AG04450 (cell line): ENCODE results near the gene GABRR3. TPM values are rescaled to one million over a fixed set of nuclear protein-coding genes. Genes with fewer than 3 reads are reported as not detected.

Experiments used
- CTCF ChIA-PET: fragments of 300-600, 350-600 bp; formaldehyde crosslinking; extraction: SDS; loops from one replicate; lab custom pipeline; 2022; ENCODE audit warnings: antibody characterized with exemption, inconsistent platforms; lab: Charles Lee
- POLR2A ChIA-PET: fragments of 350-600 bp; formaldehyde crosslinking; extraction: SDS; loops from one replicate; lab custom pipeline; 2021; ENCODE audit warnings: antibody characterized with exemption, inconsistent platforms; lab: Yijun Ruan, JAX
- DNase-seq: peaks from one replicate; pipeline ENCODE4 v3.0.0-alpha.2; 2011; ENCODE audit warnings: low read depth, low spot score
- H3K27ac ChIP-seq: one replicate; pipeline ENCODE4 v1.5.1; 2012; ENCODE audit warnings: low read depth, low read length, control low read depth
- H3K27me3 ChIP-seq: one replicate; pipeline ENCODE4 v1.6.0; 2012; ENCODE audit warnings: low read length; ENCODE audit not compliant: control insufficient read depth, insufficient read depth
- H3K4me3 ChIP-seq: 2 replicates; pipeline ENCODE4 v1.5.1; 2011; ENCODE audit warnings: mild to moderate bottlenecking, low read depth, low read length, control low read depth
- H3K9me3 ChIP-seq: 2 replicates; pipeline ENCODE4 v1.5.1; 2012; ENCODE audit warnings: low read length; ENCODE audit not compliant: control insufficient read depth, insufficient read depth
- CTCF ChIP-seq: IDR thresholded peaks from 2 replicates; pipeline ENCODE4 v1.5.1; 2011; ENCODE audit warnings: low read depth, low read length, control low read depth, inconsistent platforms
- polyA minus RNA-seq: library from RNA; depleted of rRNA, polyadenylated mRNA; stranded (reverse); fragments of >200 nt; gene quantifications from 2 replicates; pipeline ENCODE4 v1.2.3, GENCODE V29; 2011; rRNA and poly(A)+ RNA removed
- polyA plus RNA-seq: library from polyadenylated mRNA; depleted of rRNA; stranded (reverse); fragments of >200 nt; gene quantifications from 2 replicates; pipeline ENCODE4 v1.2.3, GENCODE V29; 2011; rRNA removed

Gene GABRR3
- polyA plus RNA-seq, result not detected in 2 replicates
- polyA minus RNA-seq, result not detected in 2 replicates

GRCh38 chr3:98035208-98035607, at the start of gene GABRR3:
TSS of gene GABRR3 (minus strand) at chr3:98035315. CDS start at chr3:98034987, 328 bp downstream.
- ChIA-PET CTCF (no interaction called here), POLR2A (no interaction called here)
- no peak for DNase-seq
- no peaks in the 10 kb centered on the region for H3K27me3 ChIP-seq
- TF ChIP-seq CTCF, result no peak
- no peaks in the 10 kb centered on the region for H3K9me3 ChIP-seq
- no peak within 1 kb of the TSS for H3K27ac ChIP-seq
- H3K4me3 ChIP-seq, result no peak within 1 kb of the TSS

- ChIA-PET CTCF (interaction anchor here (0.5 kb wide), 1 partner anchor 36 kb away, joined by 3 read pairs; no protein-coding TSS in a partner anchor), POLR2A (no interaction called here)
- H3K9me3 ChIP-seq, result no peaks in the 10 kb centered on the region
- no peak for DNase-seq
- no peak overlapping the region for H3K4me3 ChIP-seq
- no peak overlapping the region for H3K27ac ChIP-seq
- no peak for TF ChIP-seq CTCF
- no peaks in the 10 kb centered on the region for H3K27me3 ChIP-seq
Observed at GRCh38 chr3:98073486-98073885, 38.4 kb upstream of the GABRR3 start.

GRCh38 chr3:98070840-98071239, 35.7 kb upstream of the GABRR3 start:
- no peak for TF ChIP-seq CTCF
- H3K27ac ChIP-seq, result no peak overlapping the region
- H3K4me3 ChIP-seq, result no peak overlapping the region
- CTCF ChIA-PET, result interaction anchor here (1.7 kb wide), 1 partner anchor 31 kb away, joined by 5 read pairs; no protein-coding TSS in a partner anchor
- no peaks in the 10 kb centered on the region for H3K9me3 ChIP-seq
- no peak for DNase-seq
- H3K27me3 ChIP-seq, result no peaks in the 10 kb centered on the region
- POLR2A ChIA-PET, result no interaction called here

- Histone ChIP-seq H3K4me3 (no peak overlapping the region), H3K27ac (no peak overlapping the region), H3K9me3 (no peaks in the 10 kb centered on the region), H3K27me3 (no peaks in the 10 kb centered on the region)
- TF ChIP-seq CTCF, result no peak
- no peak for DNase-seq
- CTCF ChIA-PET, result no interaction called here
- POLR2A ChIA-PET, result no interaction called here
Observed at GRCh38 chr3:98068824-98069223, 33.7 kb upstream of the GABRR3 start.

- H3K4me3 ChIP-seq, result no peak overlapping the region
- ChIA-PET POLR2A (no interaction called here), CTCF (no interaction called here)
- DNase-seq, result no peak
- no peaks in the 10 kb centered on the region for H3K9me3 ChIP-seq
- H3K27me3 ChIP-seq, result no peaks in the 10 kb centered on the region
- no peak for TF ChIP-seq CTCF
- no peak overlapping the region for H3K27ac ChIP-seq
Observed at GRCh38 chr3:98058244-98058960, 23.3 kb upstream of the GABRR3 start.
